Keratinocyte (primary cell): Measurements from ENCODE around the gene VAV2. TPM values are rescaled to one million over a fixed set of nuclear protein-coding genes. Genes with fewer than 3 reads are reported as not detected.
"Not testable (repeated sequence)": the region's sequence is repeated elsewhere in the genome, so short reads cannot be mapped to it uniquely, and the experiment has no call there.

Experiments used
- DNase-seq: peaks from one replicate; pipeline ENCODE4 v3.0.0-alpha.2; 2011; ENCODE audit warnings: low read depth, missing footprints, low spot score
- FAIRE-seq: peaks from 2 replicates; lab custom pipeline; 2011; peaks lifted over from hg19 to GRCh38; lab: Jason Lieb, UNC
- H2AFZ ChIP-seq: 2 replicates; pipeline ENCODE4 v1.6.0; 2012; ENCODE audit warnings: low read length, control low read depth, inconsistent platforms; ENCODE audit not compliant: control insufficient read depth
- H3K27ac ChIP-seq: 2 replicates; pipeline ENCODE4 v1.5.1; 2011; ENCODE audit warnings: low read length; ENCODE audit not compliant: control insufficient read depth, insufficient read depth
- H3K27me3 ChIP-seq: 3 replicates; pipeline ENCODE4 v1.6.0; 2011; ENCODE audit warnings: low read length; ENCODE audit not compliant: control insufficient read depth, insufficient read depth; ENCODE audit errors: extremely low read depth
- H3K36me3 ChIP-seq, 2 experiments: 2 replicates in 1 of 2; 3 replicates in 1 of 2; pipeline ENCODE4 v1.5.1; 2011; ENCODE audit warnings: low read length in 2 of 2, mild to moderate bottlenecking in 1 of 2; ENCODE audit not compliant: control insufficient read depth in 2 of 2, insufficient read depth in 2 of 2; ENCODE audit errors: extremely low read depth in 1 of 2
- H3K4me1 ChIP-seq: 3 replicates; pipeline ENCODE4 v1.5.1; 2011; ENCODE audit warnings: low read length; ENCODE audit not compliant: control insufficient read depth, insufficient read depth; ENCODE audit errors: extremely low read depth
- H3K4me2 ChIP-seq: 3 replicates; pipeline ENCODE4 v1.6.0; 2011; ENCODE audit warnings: low read depth, low read length; ENCODE audit not compliant: control insufficient read depth, insufficient read depth; ENCODE audit errors: extremely low read depth
- H3K4me3 ChIP-seq, 3 experiments: fragments of 200-600 bp in 1 of 3; sonication (generic) in 1 of 3; 2 replicates in 2 of 3; 3 replicates in 1 of 3; pipeline ENCODE4 v1.5.1; 2011 to 2016; ENCODE audit warnings: low read length in 3 of 3, mild to moderate bottlenecking in 3 of 3, control low read depth in 2 of 3, inconsistent platforms in 1 of 3, low read depth in 1 of 3, mixed read lengths in 1 of 3, mixed run types in 1 of 3, moderate library complexity in 1 of 3; ENCODE audit not compliant: control insufficient read depth in 2 of 3, insufficient read depth in 2 of 3; ENCODE audit errors: extremely low read depth in 1 of 3
- H3K79me2 ChIP-seq: 2 replicates; pipeline ENCODE4 v1.6.0; 2012; ENCODE audit warnings: low read length; ENCODE audit not compliant: control insufficient read depth, insufficient read depth
- H3K9ac ChIP-seq: 3 replicates; pipeline ENCODE4 v1.6.0; 2011; ENCODE audit warnings: low read length; ENCODE audit not compliant: control insufficient read depth, insufficient read depth; ENCODE audit errors: extremely low read depth
- H3K9me1 ChIP-seq: 3 replicates; pipeline ENCODE4 v1.6.0; 2011; ENCODE audit warnings: low read length; ENCODE audit not compliant: control insufficient read depth, insufficient read depth; ENCODE audit errors: extremely low read depth
- H3K9me3 ChIP-seq: 2 replicates; pipeline ENCODE4 v1.5.1; 2012; ENCODE audit warnings: low read depth, low read length; ENCODE audit not compliant: control insufficient read depth
- H4K20me1 ChIP-seq: 3 replicates; pipeline ENCODE4 v1.6.0; 2011; ENCODE audit warnings: low read length; ENCODE audit not compliant: control insufficient read depth, insufficient read depth; ENCODE audit errors: extremely low read depth
- CTCF ChIP-seq, 3 experiments: IDR thresholded peaks in 1 of 3; conservative IDR thresholded peaks in 1 of 3; optimal IDR thresholded peaks in 1 of 3; 2 replicates in 2 of 3; 3 replicates in 1 of 3; pipeline versions ENCODE3 to v1.5.1; 2011; ENCODE audit warnings: low read length in 3 of 3, mild to moderate bottlenecking in 3 of 3, moderate library complexity in 2 of 3, control low read depth in 1 of 3, inconsistent platforms in 1 of 3; ENCODE audit not compliant: insufficient read depth in 2 of 3; ENCODE audit errors: extremely low read depth in 1 of 3
- EZH2 ChIP-seq: IDR thresholded peaks from one replicate; pipeline ENCODE4 v1.6.1; 2012; ENCODE audit warnings: inconsistent platforms, mild to moderate bottlenecking, low read length, moderate library complexity
- dilution Hi-C: fragments of 300-500 bp; cut with MboI; formaldehyde crosslinking; loops from one replicate; pipeline ENCODE4 v1.7.0; 2020; ENCODE audit warnings: low sequenced_read_pairs; ENCODE audit not compliant: extremely low pct_ligation_motif_present
- polyA plus RNA-seq, 5 experiments: library from polyadenylated mRNA; depleted of rRNA in 3 of 5; stranded (reverse) in 3 of 5; stranded (forward) in 1 of 5; unstranded in 1 of 5; fragments of >200 nt; gene quantifications; 1 replicate in 1 of 5; 2 replicates in 3 of 5; 3 replicates in 1 of 5; pipeline versions ENCODE4 v1.2.1 to v1.2.3, GENCODE V29; 2011 to 2012; ENCODE audit warnings: missing spikeins in 2 of 5, low read depth in 1 of 5, low replicate concordance in 1 of 5

The VAV2 gene
- polyA plus RNA-seq, 1 donor (not counting 4 experiments of a cell fraction or from before 2014, with no cell fraction given), result 16.4 TPM

GRCh38 chr9:133767625-133768024 is 224.5 kb downstream of the VAV2 start:
- H3K4me2 ChIP-seq, result no peak overlapping the region
- no peak overlapping the region for H3K9ac ChIP-seq
- dilution Hi-C loops, result no loop called here
- H3K9me1 ChIP-seq, result no peaks in the 10 kb centered on the region
- no peak overlapping the region for H2AFZ ChIP-seq
- peaks cover 22 to 27% of the 10 kb centered on the region in 2 experiments for H3K36me3 ChIP-seq
- no peaks in the 10 kb centered on the region for H3K79me2 ChIP-seq
- DNase-seq (no peak), FAIRE-seq (no peak)
- H3K9me3 ChIP-seq, result peaks cover 8% of the 10 kb centered on the region
- H3K27me3 ChIP-seq, result no peaks in the 10 kb centered on the region
- TF ChIP-seq EZH2, result no peak
- TF ChIP-seq CTCF (optimal IDR thresholded peaks at IDR 0.05 in 1 of 3, IDR thresholded peaks at IDR 0.05 in 1 of 3, conservative IDR thresholded peaks at IDR 0.05 in 1 of 3; ENCODE audit: extremely low read depth in 1 of 3, insufficient read depth in 2 of 3, low read length in 3 of 3), result no peak
- no peak overlapping the region for H3K27ac ChIP-seq
- H3K4me3 ChIP-seq, result no peak overlapping the region
- no peaks in the 10 kb centered on the region for H3K4me1 ChIP-seq
- H4K20me1 ChIP-seq, result no peaks in the 10 kb centered on the region

- Histone ChIP-seq H3K9me3 (peaks cover 8% of the 10 kb centered on the region), H3K9ac (no peak overlapping the region), H3K4me2 (no peak overlapping the region), H4K20me1 (no peaks in the 10 kb centered on the region), H3K9me1 (no peaks in the 10 kb centered on the region), H3K27ac (no peak overlapping the region), H2AFZ (no peak overlapping the region), H3K36me3 (peaks cover 21 to 27% of the 10 kb centered on the region in 2 experiments), H3K4me3 (no peak overlapping the region), H3K27me3 (no peaks in the 10 kb centered on the region), H3K4me1 (no peaks in the 10 kb centered on the region), H3K79me2 (no peaks in the 10 kb centered on the region)
- dilution Hi-C loops, result no loop called here
- FAIRE-seq (no peak), DNase-seq (no peak)
- TF ChIP-seq CTCF (optimal IDR thresholded peaks at IDR 0.05 in 1 of 3, IDR thresholded peaks at IDR 0.05 in 1 of 3, conservative IDR thresholded peaks at IDR 0.05 in 1 of 3; ENCODE audit: extremely low read depth in 1 of 3, insufficient read depth in 2 of 3, low read length in 3 of 3) (no peak), EZH2 (no peak)
These were observed 225.1 kb downstream of the VAV2 start for GRCh38 chr9:133767008-133767407.

- H3K79me2 ChIP-seq, H3K27me3 ChIP-seq, DNase-seq, H3K4me1 ChIP-seq, dilution Hi-C loops, H3K4me3 ChIP-seq, H3K27ac ChIP-seq, H3K4me2 ChIP-seq, H2AFZ ChIP-seq, FAIRE-seq, H4K20me1 ChIP-seq, H3K9me3 ChIP-seq, H3K9me1 ChIP-seq, H3K9ac ChIP-seq: not testable (repeated sequence)
- peaks cover 21 to 31% of the 10 kb centered on the region in 2 experiments for H3K36me3 ChIP-seq
These were observed 225.9 kb downstream of the VAV2 start for GRCh38 chr9:133766234-133766633.
